ENCODE measurements around the gene FSTL1. TPM values are rescaled to one million over a fixed set of nuclear protein-coding genes. Genes with fewer than 3 reads are reported as not detected.

FSTL1 gene
- total RNA-seq, 2 experiments from 2014 or later, result 0.03 TPM; not detected in 1

- Histone ChIP-seq H3K4me1 (ENCODE audit: insufficient read depth, low read length) (no peaks in the 10 kb centered on the region), H3K36me3 (ENCODE audit: insufficient read depth, low read length) (no peaks in the 10 kb centered on the region), H3K4me3 (ENCODE audit: low read length) (no peak overlapping the region), H3K27me3 (ENCODE audit: control insufficient read depth in 1 of 2, insufficient read depth in 2 of 2, low read length in 2 of 2) (peaks cover 0 to 5% of the 10 kb centered on the region in 2 experiments), H3K27ac (ENCODE audit: low read depth in 1 of 2, low read length in 2 of 2) (no peak overlapping the region), H3K9me3 (ENCODE audit: control insufficient read depth in 1 of 2, insufficient read depth in 1 of 2, low read length in 2 of 2) (no peaks in the 10 kb centered on the region)
- Mint-ChIP-seq H3K27ac (no peak overlapping the region), H3K4me3 (no peak overlapping the region), H3K27me3 (peaks cover 46% of the 10 kb centered on the region), H3K36me3 (ENCODE audit: low read depth) (no peaks in the 10 kb centered on the region), H3K4me1 (ENCODE audit: low read depth) (no peaks in the 10 kb centered on the region), H3K9me3 (no peaks in the 10 kb centered on the region)
- no peak for TF ChIP-seq CTCF (IDR thresholded peaks at IDR 0.05)
- CTCF ChIA-PET, result interaction anchor here (0.5 kb wide), 1 partner anchor 1666 kb away, joined by 3 read pairs; no protein-coding TSS in a partner anchor
- DNase-seq (no peak), ATAC-seq (ENCODE audit: poor library complexity) (no peak)
- intact Hi-C loops (cut with DNase I, micrococcal nuclease), result no loop called here
- POLR2A ChIA-PET, result no interaction called here
Measured at GRCh38 chr3:120475722-120476377, 25.1 kb upstream of the FSTL1 start.

DNA sequence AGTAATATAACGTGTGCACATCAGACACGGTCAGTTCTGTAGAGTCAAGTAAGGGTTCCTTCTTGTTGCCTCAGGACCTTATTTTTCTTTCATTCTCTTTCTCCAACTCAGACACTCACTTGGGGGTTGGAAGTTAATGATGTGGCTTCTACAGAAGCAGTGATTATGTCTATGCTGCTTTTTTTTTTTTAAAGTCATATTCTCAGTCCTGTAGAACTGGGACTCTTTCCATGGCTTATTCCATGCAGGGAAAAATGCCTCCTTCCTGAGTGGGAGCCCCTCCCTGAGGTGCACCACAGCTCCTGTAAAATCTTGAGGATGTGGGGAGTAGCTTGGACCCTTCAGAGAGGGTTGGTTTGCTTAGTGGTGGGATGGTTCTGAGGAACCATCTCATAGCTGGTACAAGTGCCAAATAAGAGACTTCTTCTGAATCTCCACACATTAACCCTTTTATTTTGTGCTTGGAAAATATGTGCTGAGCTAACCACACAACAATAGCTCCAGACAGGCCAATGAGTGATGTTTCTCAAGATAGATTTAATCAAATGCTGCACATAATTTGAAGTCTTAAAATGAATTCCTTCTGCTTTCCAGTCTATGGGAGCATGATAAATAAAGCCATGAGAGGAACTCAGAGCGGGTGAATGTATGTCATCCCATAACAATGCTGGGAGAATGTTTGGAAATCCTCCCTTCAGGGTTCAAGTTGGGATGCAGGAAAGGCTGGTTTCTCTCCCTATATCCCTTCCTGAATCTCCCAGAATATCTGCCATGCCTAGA lies 23.3 kb upstream of the FSTL1 start:
- Mint-ChIP-seq H3K4me1 (ENCODE audit: low read depth) (no peaks in the 10 kb centered on the region), H3K36me3 (ENCODE audit: low read depth) (no peaks in the 10 kb centered on the region), H3K4me3 (no peak overlapping the region), H3K27me3 (peaks cover 48% of the 10 kb centered on the region), H3K27ac (no peak overlapping the region), H3K9me3 (no peaks in the 10 kb centered on the region)
- Histone ChIP-seq H3K4me1 (ENCODE audit: insufficient read depth, low read length) (no peaks in the 10 kb centered on the region), H3K4me3 (ENCODE audit: low read length) (no peak overlapping the region), H3K9me3 (ENCODE audit: control insufficient read depth in 1 of 2, insufficient read depth in 1 of 2, low read length in 2 of 2) (no peaks in the 10 kb centered on the region), H3K36me3 (ENCODE audit: insufficient read depth, low read length) (no peaks in the 10 kb centered on the region), H3K27ac (ENCODE audit: low read depth in 1 of 2, low read length in 2 of 2) (no peak overlapping the region), H3K27me3 (ENCODE audit: control insufficient read depth in 1 of 2, insufficient read depth in 2 of 2, low read length in 2 of 2) (peaks cover 0 to 8% of the 10 kb centered on the region in 2 experiments)
- no peak for TF ChIP-seq CTCF (IDR thresholded peaks at IDR 0.05)
- intact Hi-C loops (cut with DNase I, micrococcal nuclease), result no loop called here
- DNase-seq (no peak), ATAC-seq (ENCODE audit: poor library complexity) (no peak)
- ChIA-PET CTCF (no interaction called here), POLR2A (interaction anchor here (0.7 kb wide), 1 partner anchor 43 kb away, joined by 5 read pairs; no protein-coding TSS in a partner anchor)

- Histone ChIP-seq H3K27me3 (ENCODE audit: control insufficient read depth in 1 of 2, insufficient read depth in 2 of 2, low read length in 2 of 2) (peaks cover 0 to 9% of the 10 kb centered on the region in 2 experiments), H3K4me3 (ENCODE audit: low read length) (no peak overlapping the region), H3K36me3 (ENCODE audit: insufficient read depth, low read length) (no peaks in the 10 kb centered on the region), H3K4me1 (ENCODE audit: insufficient read depth, low read length) (no peaks in the 10 kb centered on the region), H3K9me3 (ENCODE audit: control insufficient read depth in 1 of 2, insufficient read depth in 1 of 2, low read length in 2 of 2) (no peaks in the 10 kb centered on the region), H3K27ac (ENCODE audit: low read depth in 1 of 2, low read length in 2 of 2) (no peak overlapping the region)
- ATAC-seq (ENCODE audit: poor library complexity) (no peak), DNase-seq (no peak)
- Mint-ChIP-seq H3K27me3 (peaks cover 45% of the 10 kb centered on the region), H3K4me1 (ENCODE audit: low read depth) (no peaks in the 10 kb centered on the region), H3K9me3 (no peaks in the 10 kb centered on the region), H3K4me3 (no peak overlapping the region), H3K27ac (no peak overlapping the region), H3K36me3 (ENCODE audit: low read depth) (no peaks in the 10 kb centered on the region)
- no peak for TF ChIP-seq CTCF (IDR thresholded peaks at IDR 0.05)
- POLR2A ChIA-PET, result no interaction called here
- intact Hi-C loops (cut with DNase I, micrococcal nuclease), result no loop called here
- CTCF ChIA-PET, result no interaction called here
Measured at GRCh38 chr3:120473389-120473788, 22.6 kb upstream of the FSTL1 start.
